GM19455 (cell line): ENCODE results near the gene TYW3.
A peak's percentile ranks its signal among the peaks of the same experiment; 100 is the strongest.
"Not testable (repeated sequence)": the region's sequence is repeated elsewhere in the genome, so short reads cannot be mapped to it uniquely, and the experiment has no call there.

Source experiments
- ATAC-seq: cut with Tn5 transposase; IDR thresholded peaks from one replicate; pipeline ENCODE4 v1.9.1; 2021; ENCODE audit not compliant: unreplicated experiment

TYW3 gene

GRCh38 chr1:74729741-74730478 lies 3.0 kb upstream of the TYW3 start:
- no peak for ATAC-seq

- ATAC-seq: no peak
Observed at GRCh38 chr1:74731399-74732052, 1.4 kb upstream of the TYW3 start.

GRCh38 chr1:74732071-74732946 lies 643 bp upstream of the TYW3 start:
- peak; percentile 24 for ATAC-seq

GRCh38 chr1:74733604-74734484 lies 892 bp downstream of the TYW3 start:
- ATAC-seq: peak; percentile 59

GRCh38 chr1:74737333-74737732 lies 4.4 kb downstream of the TYW3 start:
- ATAC-seq: no peak

GRCh38 chr1:74740307-74740980 lies 7.5 kb downstream of the TYW3 start:
- not testable (repeated sequence) for ATAC-seq

GRCh38 chr1:74745247-74745646 lies 12.3 kb downstream of the TYW3 start:
- ATAC-seq: not testable (repeated sequence)

- no peak for ATAC-seq
Observed at GRCh38 chr1:74748960-74749359, 16.0 kb downstream of the TYW3 start.

GRCh38 chr1:74753104-74753503 lies 20.2 kb downstream of the TYW3 start:
- ATAC-seq: no peak

GRCh38 chr1:74755475-74755874 lies 22.5 kb downstream of the TYW3 start:
- no peak for ATAC-seq

- not testable (repeated sequence) for ATAC-seq
Observed at GRCh38 chr1:74756650-74757049, 23.7 kb downstream of the TYW3 start.

- ATAC-seq: no peak
Observed at GRCh38 chr1:74763807-74764206, 30.9 kb downstream of the TYW3 start.

GRCh38 chr1:74766579-74766978 lies 33.6 kb downstream of the TYW3 start:
- no peak for ATAC-seq

GRCh38 chr1:74767490-74767889 lies 34.5 kb downstream of the TYW3 start:
- no peak for ATAC-seq

GRCh38 chr1:74771913-74772515 lies 39.1 kb downstream of the TYW3 start:
- no peak for ATAC-seq

GRCh38 chr1:74772945-74773344 lies 40.0 kb downstream of the TYW3 start:
- ATAC-seq: no peak

- ATAC-seq: no peak
Observed at GRCh38 chr1:74773582-74773981, 40.6 kb downstream of the TYW3 start.

- ATAC-seq: no peak
Observed at GRCh38 chr1:74775735-74776134, 42.8 kb downstream of the TYW3 start.

- ATAC-seq: no peak
Observed at GRCh38 chr1:74777525-74777924, 44.6 kb downstream of the TYW3 start.

GRCh38 chr1:74779750-74780149 lies 46.8 kb downstream of the TYW3 start:
- ATAC-seq: no peak
